ENCODE data around the gene NPC1.
"Not testable (repeated sequence)": the region's sequence is repeated elsewhere in the genome, so short reads cannot be mapped to it uniquely, and the experiment has no call there.

- not testable (repeated sequence) for TF ChIP-seq MAX (IDR thresholded peaks at IDR 0.05); EZH2 (IDR thresholded peaks at IDR 0.05; ENCODE audit: low read depth, low read length, severe bottlenecking); MAFK (IDR thresholded peaks at IDR 0.05; ENCODE audit: low read depth, low read length)
These were observed 74.1 kb downstream of the NPC1 start for GRCh38 chr18:23512216-23512615.

Data from H1 (cell line).